Endothelial cell of umbilical vein (primary cell): ENCODE data around the gene CCDC40. TPM values are rescaled to one million over a fixed set of nuclear protein-coding genes. Genes with fewer than 3 reads are reported as not detected.

ENCODE experiments used
- BruUV-seq: library from RNA; stranded (reverse); fragments of 400-500 nt; replicated peaks from 2 replicates; lab custom pipeline; 2021; lab: Mats Ljungman, UMichigan
- CTCF ChIA-PET: fragments of 300-600, 350-600 bp; sonication (Branson Sonifier 250); formaldehyde crosslinking; loops from one replicate; lab custom pipeline; 2021; ENCODE audit warnings: antibody characterized with exemption, inconsistent platforms; lab: Charles Lee
- POLR2A ChIA-PET: fragments of 300-600, 350-600 bp; sonication (Branson Sonifier 250); formaldehyde crosslinking; loops from one replicate; lab custom pipeline; 2021; ENCODE audit warnings: antibody characterized with exemption, inconsistent platforms; lab: Charles Lee
- DNase-seq: peaks from one replicate; pipeline ENCODE4 v3.0.0-alpha.2; 2011; ENCODE audit warnings: low read depth, low spot score
- FAIRE-seq: peaks from 2 replicates; lab custom pipeline; 2011; peaks lifted over from hg19 to GRCh38; lab: Jason Lieb, UNC
- H2AFZ ChIP-seq: 2 replicates; pipeline ENCODE4 v1.6.0; 2012; ENCODE audit warnings: low read depth, low read length, control low read depth, inconsistent platforms
- H3K27ac ChIP-seq: 2 replicates; pipeline ENCODE4 v1.5.1; 2011; ENCODE audit warnings: low read depth, mild to moderate bottlenecking, control low read depth, low read length, moderate library complexity; ENCODE audit not compliant: insufficient read depth
- H3K27me3 ChIP-seq, 2 experiments: 2 replicates each; pipeline versions ENCODE4 v1.6.0 to v1.6.1; 2011; ENCODE audit warnings: low read length in 2 of 2, mixed read lengths in 1 of 2; ENCODE audit not compliant: control insufficient read depth in 2 of 2, insufficient read depth in 2 of 2
- H3K36me3 ChIP-seq, 2 experiments: 2 replicates in 1 of 2; 3 replicates in 1 of 2; pipeline ENCODE4 v1.5.1; 2011; ENCODE audit warnings: low read length in 2 of 2, mild to moderate bottlenecking in 1 of 2, moderate library complexity in 1 of 2; ENCODE audit not compliant: control insufficient read depth in 2 of 2, insufficient read depth in 2 of 2; ENCODE audit errors: extremely low read depth in 1 of 2
- H3K4me1 ChIP-seq: 3 replicates; pipeline ENCODE4 v1.5.1; 2011; ENCODE audit warnings: mild to moderate bottlenecking, low read length; ENCODE audit not compliant: control insufficient read depth, insufficient read depth; ENCODE audit errors: extremely low read depth
- H3K4me2 ChIP-seq: 2 replicates; pipeline ENCODE4 v1.6.1; 2011; ENCODE audit warnings: low read length, control low read depth, mixed read lengths; ENCODE audit not compliant: insufficient read depth
- H3K4me3 ChIP-seq, 3 experiments: fragments of 200-600 bp in 1 of 3; sonication (generic), shearing (Covaris generic) in 1 of 3; replicated peaks in 1 of 3; 2 replicates each; pipeline ENCODE4 v1.5.1; 2011 to 2016; ENCODE audit warnings: control low read depth in 3 of 3, low read length in 3 of 3, mild to moderate bottlenecking in 2 of 3, inconsistent platforms in 1 of 3, low read depth in 1 of 3, moderate library complexity in 1 of 3; ENCODE audit not compliant: insufficient read depth in 1 of 3
- H3K79me2 ChIP-seq: 2 replicates; pipeline ENCODE4 v1.6.0; 2012; ENCODE audit warnings: low read length, inconsistent platforms; ENCODE audit not compliant: control insufficient read depth, insufficient read depth
- H3K9ac ChIP-seq: replicated peaks from 2 replicates; pipeline ENCODE3; 2011; ENCODE audit warnings: low read length, control low read depth; ENCODE audit not compliant: insufficient read depth; ENCODE audit errors: extremely low read depth
- H3K9me1 ChIP-seq: replicated peaks from 3 replicates; pipeline ENCODE4 v1.6.0; 2011; ENCODE audit warnings: mild to moderate bottlenecking, low read length; ENCODE audit not compliant: control insufficient read depth, insufficient read depth; ENCODE audit errors: extremely low read depth
- H3K9me3 ChIP-seq: replicated peaks from 2 replicates; pipeline ENCODE4 v1.5.1; 2012; ENCODE audit warnings: low read length, inconsistent platforms; ENCODE audit not compliant: control insufficient read depth, insufficient read depth
- H4K20me1 ChIP-seq: replicated peaks from 2 replicates; pipeline ENCODE3; 2011; ENCODE audit warnings: mild to moderate bottlenecking, low read length; ENCODE audit not compliant: control insufficient read depth, insufficient read depth; ENCODE audit errors: extremely low read depth
- CTCF ChIP-seq, 2 donors: IDR thresholded peaks; 1 replicate in 1 of 2; 2 replicates in 1 of 2; pipeline ENCODE4 v1.5.1; 2011; ENCODE audit warnings: low read length in 2 of 2, mild to moderate bottlenecking in 2 of 2, moderate library complexity in 2 of 2, control low read depth in 1 of 2, inconsistent platforms in 1 of 2, low read depth in 1 of 2; ENCODE audit not compliant: insufficient read depth in 1 of 2; ENCODE audit errors: extremely low read depth in 1 of 2
- EZH2 ChIP-seq: IDR thresholded peaks from 2 replicates; pipeline ENCODE4 v1.6.1; 2012; ENCODE audit warnings: borderline replicate concordance, low read depth, mild to moderate bottlenecking, moderate library complexity, low read length, inconsistent platforms; ENCODE audit not compliant: severe bottlenecking
- FOS ChIP-seq: IDR thresholded peaks from 2 replicates; pipeline ENCODE4 v1.6.1; 2011; ENCODE audit warnings: mild to moderate bottlenecking, low read length, moderate library complexity, borderline replicate concordance; ENCODE audit not compliant: insufficient read depth
- GATA2 ChIP-seq: IDR thresholded peaks from 2 replicates; pipeline ENCODE4 v1.7.0; 2011; ENCODE audit warnings: low read depth, mild to moderate bottlenecking, moderate library complexity, mixed read lengths, low read length; ENCODE audit not compliant: insufficient read length, insufficient read depth
- JUN ChIP-seq: IDR thresholded peaks from 2 replicates; pipeline ENCODE4 v1.6.1; 2011; ENCODE audit warnings: borderline replicate concordance, low read depth; ENCODE audit not compliant: insufficient read length, insufficient read depth
- MAX ChIP-seq: IDR thresholded peaks from 2 replicates; pipeline ENCODE4 v1.6.1; 2011; ENCODE audit not compliant: insufficient read depth, insufficient read length
- MYC ChIP-seq: IDR thresholded peaks from one replicate; pipeline ENCODE4 v1.6.1; 2011; ENCODE audit warnings: mild to moderate bottlenecking, low read depth, low read length
- POLR2A ChIP-seq: IDR thresholded peaks from 2 replicates; pipeline ENCODE4 v1.6.1; 2012; ENCODE audit warnings: low read depth, mild to moderate bottlenecking, control low read depth, low read length
- POLR2AphosphoS5 ChIP-seq: IDR thresholded peaks from 2 replicates; pipeline ENCODE4 v1.6.1; 2012; ENCODE audit warnings: low read depth, mild to moderate bottlenecking, control low read depth, low read length, moderate library complexity; ENCODE audit not compliant: insufficient read depth
- dilution Hi-C: fragments of 300-500 bp; cut with MboI; formaldehyde crosslinking; loops from one replicate; pipeline ENCODE4 v1.15.0; 2019; ENCODE audit warnings: low sequenced_read_pairs; ENCODE audit not compliant: extremely low pct_ligation_motif_present
- intact Hi-C: fragments of 100-400 bp; cut with micrococcal nuclease; formaldehyde crosslinking; loops from one replicate; pipeline ENCODE4 v1.10.0; 2022
- polyA plus RNA-seq, 4 experiments: library from polyadenylated mRNA; depleted of rRNA in 3 of 4; stranded (reverse) in 3 of 4; unstranded in 1 of 4; fragments of >200 nt; gene quantifications; 2 replicates each; pipeline versions ENCODE4 v1.2.1 to v1.2.3, GENCODE V29; 2011 to 2012; ENCODE audit warnings: missing spikeins in 1 of 4
- total RNA-seq: library from RNA; stranded (reverse); gene quantifications from 2 replicates; pipeline ENCODE4 v1.2.3, GENCODE V29; 2021

The CCDC40 gene
- total and polyA plus RNA-seq, 2 donors (not counting 3 experiments of a cell fraction or from before 2014, with no cell fraction given): 1.4 to 5.5 TPM

- no TSS peak for BruUV-seq
- TF ChIP-seq POLR2A (no peak), MAX (no peak), EZH2 (no peak), JUN (no peak), MYC (no peak), CTCF (IDR thresholded peaks at IDR 0.05; ENCODE audit: extremely low read depth in 1 of 2, insufficient read depth in 1 of 2, low read depth in 1 of 2, low read length in 2 of 2) (no peak), POLR2AphosphoS5 (no peak), FOS (no peak), GATA2 (no peak)
- Histone ChIP-seq H3K36me3 (no peaks in the 10 kb centered on the region), H3K4me2 (no peak overlapping the region), H2AFZ (no peak overlapping the region), H3K9ac (no peak overlapping the region), H4K20me1 (no peaks in the 10 kb centered on the region), H3K27me3 (no peaks in the 10 kb centered on the region), H3K27ac (no peak overlapping the region), H3K9me1 (no peaks in the 10 kb centered on the region), H3K9me3 (no peaks in the 10 kb centered on the region), H3K4me1 (no peaks in the 10 kb centered on the region), H3K79me2 (no peaks in the 10 kb centered on the region), H3K4me3 (no peak overlapping the region)
- dilution Hi-C loops (no loop called here), intact Hi-C loops (no loop called here)
- no peak for DNase-seq
- CTCF ChIA-PET: interaction anchor here (1.1 to 1.5 kb wide), 3 partner anchors 15 to 78 kb away, joined by 5 to 6 read pairs (median 5); partner anchors contain the start of gene GAA
- FAIRE-seq: no peak
- POLR2A ChIA-PET: no interaction called here
Observed at GRCh38 chr17:80086081-80086480, 49.6 kb downstream of the CCDC40 start.
